ENCODE data around the gene COG5.

Gene COG5

GRCh38 chr7:107387573-107388219 lies 176.0 kb downstream of the COG5 start:
- DNase-seq = no peak

DNA sequence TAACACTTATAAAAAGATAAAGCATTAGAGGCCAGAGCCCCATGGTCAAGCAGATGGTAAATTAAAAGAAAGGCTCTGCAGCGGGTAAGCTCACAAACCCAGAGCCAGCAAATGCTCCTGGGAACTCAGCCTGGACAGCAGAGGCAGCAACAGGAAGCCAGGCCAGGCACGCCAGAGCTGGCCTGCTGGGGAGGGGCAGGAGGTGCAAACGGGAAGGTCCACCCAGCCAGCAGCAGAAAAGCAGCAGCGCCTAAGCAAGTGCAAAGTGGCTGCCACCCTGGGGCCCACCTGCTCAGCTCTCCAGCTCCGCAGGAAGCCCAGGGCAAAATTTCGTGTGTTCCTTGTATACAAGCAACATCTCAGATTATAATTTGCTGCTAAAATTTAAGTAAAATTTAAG lies 176.6 kb downstream of the COG5 start:
- peak; percentile 2 for DNase-seq

DNA sequence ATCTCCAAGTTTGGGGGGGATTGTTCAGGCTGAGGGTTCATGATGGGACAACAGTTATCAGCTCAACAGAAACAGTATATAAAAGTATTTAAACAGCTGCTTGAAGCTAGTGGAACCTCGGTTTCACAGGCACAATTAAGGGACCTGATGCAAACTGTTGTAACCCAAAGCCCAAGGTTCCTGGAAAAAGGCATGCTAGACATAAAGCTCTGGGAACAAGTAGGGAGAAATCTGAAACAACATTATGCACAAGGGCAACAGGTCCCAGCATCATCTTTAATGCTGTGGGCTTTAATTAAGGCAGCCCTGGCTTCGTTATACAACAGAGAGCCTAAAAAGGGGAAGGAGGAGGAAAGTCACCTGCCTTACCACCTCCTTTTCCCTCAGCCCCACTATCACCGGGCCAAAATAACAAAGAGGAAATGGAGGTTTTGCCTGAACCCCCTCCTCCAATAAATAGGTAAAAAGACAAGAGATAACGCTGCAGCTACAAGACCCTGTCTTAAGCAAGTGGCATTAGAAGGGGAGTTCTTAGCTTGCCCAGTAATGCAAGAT lies 177.1 kb downstream of the COG5 start:
- no peak for DNase-seq

GRCh38 chr7:107384025-107384424 lies 179.7 kb downstream of the COG5 start:
- DNase-seq = no peak

DNA sequence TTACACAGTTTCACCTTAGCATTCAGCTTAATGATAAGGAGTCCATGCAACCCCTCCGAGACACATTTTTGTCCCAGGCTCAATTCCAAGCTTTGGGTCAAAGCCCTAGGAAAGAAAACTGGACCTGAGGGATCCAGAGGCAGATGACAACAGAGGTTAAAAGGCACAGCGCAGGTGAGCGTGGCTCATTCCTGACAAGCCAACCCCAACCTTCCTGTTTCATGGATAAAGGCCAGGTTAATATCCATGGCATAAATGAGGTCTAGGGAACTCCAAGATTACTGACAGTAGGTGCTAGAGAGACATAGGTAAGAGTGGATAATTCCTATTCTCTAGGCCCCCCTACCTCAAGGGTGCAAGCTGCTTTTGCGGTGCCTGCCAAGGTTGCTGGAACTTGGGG lies 180.5 kb downstream of the COG5 start:
- DNase-seq = no peak

DNA sequence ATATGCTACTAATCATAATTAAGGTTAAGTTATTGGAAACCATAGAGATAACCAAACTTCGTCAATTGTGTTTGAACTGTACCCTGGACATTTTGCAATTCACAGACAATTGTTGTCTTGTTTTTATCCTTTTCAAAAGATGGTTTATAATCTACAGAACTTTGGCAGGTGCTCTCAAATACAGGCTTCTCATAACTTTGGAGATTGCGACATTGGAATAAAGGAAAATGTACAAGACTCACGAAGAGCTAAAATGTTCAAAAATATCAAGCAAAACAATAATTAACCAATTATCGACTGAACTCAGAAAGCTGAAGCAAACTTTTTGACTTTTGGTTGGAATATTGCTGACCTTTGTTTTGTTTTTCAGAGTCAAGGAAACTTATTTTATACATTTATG lies 182.3 kb downstream of the COG5 start:
- DNase-seq = no peak

DNA sequence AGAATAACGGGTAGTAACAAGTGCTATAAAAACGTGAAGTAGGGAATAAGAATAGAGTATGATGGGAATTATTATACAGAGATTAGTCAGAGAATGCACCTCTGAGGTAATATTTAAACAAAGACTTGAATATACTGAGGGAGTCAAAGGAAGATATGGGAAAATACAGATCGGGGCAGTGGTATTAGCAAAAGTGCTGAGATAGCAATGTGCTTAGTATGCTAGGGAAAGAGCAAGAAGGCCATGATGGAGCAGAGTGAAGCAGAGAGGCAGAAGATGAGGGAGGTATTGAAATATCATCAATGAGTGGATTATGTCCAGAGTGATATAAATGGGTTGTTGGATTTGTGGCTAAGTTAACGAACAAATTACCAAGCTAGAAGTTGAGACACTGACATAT lies 190.4 kb downstream of the COG5 start:
- DNase-seq = no peak

GRCh38 chr7:107372298-107372697 lies 191.4 kb downstream of the COG5 start:
- no peak for DNase-seq

GRCh38 chr7:107370816-107371215 lies 192.9 kb downstream of the COG5 start:
- DNase-seq = no peak

GRCh38 chr7:107364787-107365186 lies 198.9 kb downstream of the COG5 start:
- DNase-seq = no peak

DNA sequence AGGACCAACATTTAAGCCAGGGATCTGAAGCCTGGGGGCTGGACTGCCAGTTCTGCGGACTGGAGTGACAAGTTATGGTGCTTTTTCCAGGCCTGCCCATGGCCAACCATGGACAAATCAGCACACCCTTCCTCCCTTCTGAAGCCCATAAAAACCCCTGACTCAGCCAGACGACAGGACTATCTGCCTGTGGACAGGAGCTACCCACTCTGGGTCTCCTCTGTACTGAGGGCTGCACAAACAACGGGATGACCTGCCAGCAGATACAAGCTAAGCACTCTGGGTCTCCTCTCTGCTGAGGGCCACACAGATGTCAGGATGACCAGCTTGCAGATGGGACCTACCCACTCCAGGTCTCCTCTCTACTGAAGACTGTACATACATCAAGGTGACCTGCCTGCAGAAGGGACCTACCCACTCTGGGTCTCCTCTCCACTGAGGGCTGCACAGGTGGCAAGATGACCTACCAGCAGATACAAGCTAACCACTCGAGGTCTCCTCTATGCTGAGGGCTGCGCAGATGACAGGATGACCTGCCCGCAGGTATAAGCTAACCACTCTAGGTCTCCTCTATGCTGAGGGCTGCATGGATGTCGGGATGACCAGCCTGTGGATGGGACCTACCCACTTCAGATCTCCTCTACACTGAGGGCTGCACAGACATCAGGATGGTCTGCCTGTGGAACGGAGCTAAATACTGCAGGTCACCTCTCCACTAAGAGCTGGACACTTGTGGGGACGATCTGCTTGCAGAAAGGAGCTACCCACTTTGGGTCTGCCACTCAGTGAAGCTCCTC lies 204.0 kb downstream of the COG5 start:
- no peak for DNase-seq

DNA sequence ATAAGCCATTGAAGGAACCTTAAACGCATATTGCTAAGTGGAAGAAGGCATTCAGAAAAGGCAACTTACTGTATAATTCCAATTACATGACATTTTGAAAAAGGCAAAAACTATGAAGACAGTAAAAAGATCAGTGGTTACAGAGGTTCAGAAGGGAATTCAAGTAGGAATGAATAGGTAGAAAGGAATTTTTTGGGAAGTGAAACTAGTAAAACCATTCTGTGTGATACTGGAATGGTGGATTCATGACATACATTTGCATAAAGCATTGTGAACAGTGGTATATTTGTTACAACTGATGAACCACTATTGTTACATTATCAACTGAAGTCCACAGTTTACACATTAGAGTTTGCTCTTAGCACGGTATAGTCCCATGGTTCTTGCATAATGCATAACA lies 208.1 kb downstream of the COG5 start:
- DNase-seq = no peak

- no peak for DNase-seq
These were observed 209.1 kb downstream of the COG5 start for GRCh38 chr7:107354640-107355039.

- no peak for DNase-seq
These were observed 210.0 kb downstream of the COG5 start for GRCh38 chr7:107353701-107354100.

DNA sequence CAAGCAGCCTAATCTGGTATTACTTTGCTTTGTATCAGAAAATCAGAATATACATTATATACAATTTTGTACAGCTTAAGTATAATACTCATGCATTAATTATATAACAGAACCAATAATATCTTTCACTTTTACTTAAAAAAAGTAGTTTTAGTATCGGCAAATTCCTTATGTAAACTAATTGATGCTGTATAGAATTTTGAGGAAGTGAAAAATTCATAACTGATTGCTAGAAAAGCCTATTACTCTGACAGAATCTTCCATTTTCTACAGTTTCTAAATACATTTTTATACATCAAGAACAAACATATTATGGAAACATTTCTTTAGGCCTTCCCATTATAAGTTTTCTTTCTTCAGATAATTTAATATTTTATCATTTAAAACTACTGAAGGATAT lies 217.8 kb downstream of the COG5 start:
- DNase-seq = no peak

DNA sequence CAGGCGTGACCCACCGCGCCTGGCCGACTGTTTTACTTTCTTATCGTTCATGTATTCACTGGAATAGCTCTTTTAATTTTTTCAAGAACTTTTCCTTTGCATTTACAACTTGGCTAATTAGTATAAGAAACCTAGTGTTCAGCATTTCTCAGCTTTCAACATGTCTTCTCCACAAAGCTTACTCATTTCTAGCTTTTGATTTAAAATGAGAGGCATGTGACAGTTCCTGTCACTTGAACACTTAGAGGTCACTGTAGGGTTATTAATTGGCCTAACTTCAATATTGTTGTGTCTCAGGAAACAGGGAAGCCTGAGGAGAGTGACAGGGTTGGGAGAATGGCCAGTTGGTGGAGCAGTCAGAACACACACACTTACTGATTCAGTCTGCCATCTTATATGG lies 218.9 kb downstream of the COG5 start:
- DNase-seq = no peak

DNA sequence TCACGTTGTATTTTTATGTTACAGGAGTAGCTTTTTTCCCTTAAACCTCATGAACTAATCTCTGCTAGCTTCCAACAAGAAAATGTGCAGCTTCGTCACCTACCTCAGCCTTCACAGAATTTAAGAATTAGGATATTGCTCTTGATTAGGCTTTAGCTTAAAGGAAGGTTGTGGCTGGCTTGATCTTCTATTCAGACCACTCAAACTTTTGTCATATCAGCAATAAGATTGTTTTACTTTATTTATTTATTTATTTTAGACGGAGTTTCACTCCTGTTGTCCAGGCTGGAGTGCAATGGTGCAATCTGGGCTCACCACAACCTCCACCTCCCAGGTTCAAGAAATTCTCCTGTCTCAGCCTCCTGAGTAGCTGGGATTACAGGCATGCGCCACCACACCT lies 219.4 kb downstream of the COG5 start:
- DNase-seq = no peak

GRCh38 chr7:107338080-107338479 lies 225.6 kb downstream of the COG5 start:
- no peak for DNase-seq

- DNase-seq = no peak
These were observed 231.0 kb downstream of the COG5 start for GRCh38 chr7:107332488-107333269.

DNA sequence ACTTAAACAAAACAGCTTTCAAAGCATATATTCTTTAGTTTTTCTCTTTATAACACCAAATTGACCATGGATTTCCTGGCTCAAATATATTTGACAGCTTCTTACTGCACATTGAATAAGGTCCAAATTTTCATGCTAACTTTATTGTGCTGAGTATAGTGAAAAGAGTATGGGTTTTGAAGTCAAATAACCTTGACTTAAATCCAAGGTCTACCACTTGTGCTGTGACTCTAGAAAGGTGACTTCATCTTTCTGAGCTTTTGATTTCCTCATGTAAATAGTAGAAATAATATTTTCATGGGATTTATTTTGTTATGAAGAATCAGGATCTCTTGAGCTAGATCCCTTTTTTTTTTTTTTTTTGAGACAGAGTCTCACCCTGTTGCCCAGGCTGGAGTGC lies 233.2 kb downstream of the COG5 start:
- DNase-seq = no peak

- DNase-seq = no peak
These were observed 235.6 kb downstream of the COG5 start for GRCh38 chr7:107327986-107328569.

DNA sequence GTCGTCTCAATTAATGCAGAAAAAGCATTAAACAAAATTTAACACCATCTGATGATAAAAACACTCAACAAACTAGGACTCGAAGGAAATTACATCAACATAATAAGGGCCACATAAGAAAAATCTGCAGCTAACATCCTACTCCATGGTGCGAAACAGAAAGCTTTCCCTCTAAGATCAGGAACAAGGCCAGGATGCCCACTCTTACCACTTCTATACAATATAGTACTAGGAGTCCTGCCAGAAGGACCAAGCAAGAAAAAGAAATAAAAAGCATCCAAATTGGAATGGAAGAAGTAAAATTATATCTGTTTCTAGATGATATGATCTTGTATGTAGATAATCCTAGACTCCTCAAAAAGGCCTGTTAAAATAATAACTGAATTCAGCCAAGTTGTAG lies 237.7 kb downstream of the COG5 start:
- no peak for DNase-seq

DNA sequence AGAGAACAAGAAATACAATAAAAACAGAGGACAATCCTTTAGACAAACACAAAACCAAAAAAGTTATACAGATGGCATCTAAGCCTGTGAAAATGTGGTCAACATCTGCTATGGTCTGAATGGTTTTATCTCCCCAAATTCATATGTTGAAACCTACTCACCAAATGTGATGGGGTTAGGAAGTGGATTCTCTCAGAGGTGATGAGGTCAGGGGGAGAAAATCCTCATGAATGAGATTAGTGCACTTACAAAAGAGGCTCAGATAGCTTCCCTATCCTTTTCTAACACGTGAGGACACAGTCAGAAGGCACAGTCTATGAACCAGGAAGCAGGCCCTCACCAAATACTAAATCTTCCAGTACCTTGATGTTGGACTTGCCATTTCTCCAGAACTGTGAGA lies 241.7 kb downstream of the COG5 start:
- no peak for DNase-seq
